Measurements from ENCODE around the gene SH2D5.

DNA sequence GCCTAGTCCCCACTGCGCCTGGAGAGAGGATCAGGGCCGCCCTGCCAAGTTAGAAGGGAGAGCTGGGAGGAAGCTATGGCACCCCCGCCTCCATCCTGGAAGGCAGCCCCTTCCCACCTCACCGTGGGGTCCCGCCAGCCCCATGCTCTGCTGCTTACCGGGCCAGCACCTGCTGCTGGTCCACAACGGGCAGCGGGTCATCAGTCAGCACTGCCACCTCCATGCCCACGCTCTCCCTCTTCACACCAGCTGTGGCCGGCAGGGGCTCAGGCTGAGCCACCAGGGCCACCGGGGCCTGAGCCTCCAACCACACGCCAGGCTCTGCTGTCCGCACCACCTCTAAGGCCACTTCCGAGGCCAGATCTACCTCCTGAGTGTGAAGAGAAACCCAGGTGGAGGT, 47.9 kb downstream of the SH2D5 start:
- TF ChIP-seq POLR2A (IDR thresholded peaks at IDR 0.05) = no peak
- TF ChIP-seq CTCF (IDR thresholded peaks at IDR 0.05) = no peak

All from esophagus squamous epithelium (tissue), 4 donors.